ENCODE results near the gene CYP26A1.

Gene CYP26A1, protein sequence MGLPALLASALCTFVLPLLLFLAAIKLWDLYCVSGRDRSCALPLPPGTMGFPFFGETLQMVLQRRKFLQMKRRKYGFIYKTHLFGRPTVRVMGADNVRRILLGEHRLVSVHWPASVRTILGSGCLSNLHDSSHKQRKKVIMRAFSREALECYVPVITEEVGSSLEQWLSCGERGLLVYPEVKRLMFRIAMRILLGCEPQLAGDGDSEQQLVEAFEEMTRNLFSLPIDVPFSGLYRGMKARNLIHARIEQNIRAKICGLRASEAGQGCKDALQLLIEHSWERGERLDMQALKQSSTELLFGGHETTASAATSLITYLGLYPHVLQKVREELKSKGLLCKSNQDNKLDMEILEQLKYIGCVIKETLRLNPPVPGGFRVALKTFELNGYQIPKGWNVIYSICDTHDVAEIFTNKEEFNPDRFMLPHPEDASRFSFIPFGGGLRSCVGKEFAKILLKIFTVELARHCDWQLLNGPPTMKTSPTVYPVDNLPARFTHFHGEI

DNA sequence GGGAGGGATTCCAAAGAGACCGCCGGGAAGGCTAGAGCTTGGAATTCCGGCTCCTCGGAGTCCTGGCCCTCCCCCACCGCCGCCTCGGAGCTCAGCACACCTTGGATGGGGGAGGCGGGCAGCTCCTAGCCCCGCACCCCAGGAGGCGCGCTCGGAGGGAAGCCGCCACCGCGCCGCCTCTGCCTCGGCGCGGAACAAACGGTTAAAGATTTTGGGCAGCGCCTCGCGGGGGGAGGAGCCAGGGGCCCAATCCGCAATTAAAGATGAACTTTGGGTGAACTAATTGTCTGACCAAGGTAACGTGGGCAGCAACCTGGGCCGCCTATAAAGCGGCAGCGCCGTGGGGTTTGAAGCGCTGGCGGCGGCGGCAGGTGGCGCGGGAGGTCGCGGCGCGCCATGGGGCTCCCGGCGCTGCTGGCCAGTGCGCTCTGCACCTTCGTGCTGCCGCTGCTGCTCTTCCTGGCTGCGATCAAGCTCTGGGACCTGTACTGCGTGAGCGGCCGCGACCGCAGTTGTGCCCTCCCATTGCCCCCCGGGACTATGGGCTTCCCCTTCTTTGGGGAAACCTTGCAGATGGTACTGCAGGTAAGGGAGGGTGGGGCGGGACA, at the start of gene CYP26A1:
TSS of gene CYP26A1 (plus strand) at position 355 of the 608 bp plus-strand sequence. CDS start at position 397, 42 bp downstream.
- DNase-seq (ENCODE audit: low spot score): peak; percentile 41

DNA sequence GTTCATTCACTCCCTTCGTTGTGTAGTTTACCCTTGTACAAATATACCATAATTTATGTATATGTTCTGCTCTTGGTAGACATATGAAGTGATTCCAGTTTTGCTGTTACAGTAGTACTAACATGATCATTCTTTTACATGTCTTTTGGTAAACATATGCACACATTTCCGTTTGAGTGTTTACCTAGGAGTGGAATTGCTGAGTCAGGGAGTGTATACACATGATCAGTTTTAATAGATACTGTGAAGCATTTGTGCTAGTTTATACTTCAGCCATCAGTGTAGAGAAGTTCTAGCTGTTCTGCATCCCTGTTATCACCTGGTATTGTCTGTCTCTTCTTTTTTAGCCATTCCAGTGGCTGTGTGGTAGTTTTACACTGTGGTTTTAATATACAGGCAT, 47.6 kb upstream of the CYP26A1 start:
- DNase-seq (ENCODE audit: low spot score): no peak

DNA sequence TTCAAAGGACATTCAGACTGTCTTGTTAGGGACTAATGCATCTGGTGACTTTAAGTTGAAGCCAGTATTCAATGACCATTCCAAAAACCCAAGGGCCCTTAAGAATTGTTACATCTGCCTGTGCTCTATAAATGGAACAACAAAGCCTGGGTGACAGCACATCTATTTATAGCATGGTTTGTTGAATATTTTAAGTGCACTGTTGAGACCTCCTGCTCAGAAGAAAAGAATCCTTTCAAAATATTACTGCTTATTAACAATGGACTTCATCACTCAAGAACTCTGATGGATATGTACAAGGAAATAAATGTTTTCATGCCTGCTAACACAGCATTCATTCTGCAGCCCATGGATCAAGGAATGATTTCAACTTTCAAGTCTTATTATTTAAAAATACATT, 46.2 kb upstream of the CYP26A1 start:
- DNase-seq (ENCODE audit: low spot score): no peak

DNA sequence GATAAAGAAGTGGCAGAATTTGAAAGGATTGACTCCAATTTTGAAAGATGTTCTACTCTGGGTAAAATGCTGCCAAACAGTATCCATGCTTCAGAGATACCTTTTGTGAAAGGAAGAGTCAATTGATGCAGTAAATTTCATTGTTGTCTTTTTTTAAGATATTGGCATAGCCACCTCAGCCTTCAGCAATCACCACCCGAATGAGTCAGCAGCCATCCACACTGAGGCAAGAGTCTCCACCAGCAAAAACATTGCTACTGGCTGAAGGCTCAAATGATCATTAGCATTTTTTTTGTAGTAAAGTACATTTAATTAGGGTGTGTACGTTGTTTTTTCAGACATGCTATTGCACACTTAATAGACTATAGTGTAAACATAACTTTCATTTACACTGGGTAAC, 44.8 kb upstream of the CYP26A1 start:
- DNase-seq (ENCODE audit: low spot score): no peak

DNA sequence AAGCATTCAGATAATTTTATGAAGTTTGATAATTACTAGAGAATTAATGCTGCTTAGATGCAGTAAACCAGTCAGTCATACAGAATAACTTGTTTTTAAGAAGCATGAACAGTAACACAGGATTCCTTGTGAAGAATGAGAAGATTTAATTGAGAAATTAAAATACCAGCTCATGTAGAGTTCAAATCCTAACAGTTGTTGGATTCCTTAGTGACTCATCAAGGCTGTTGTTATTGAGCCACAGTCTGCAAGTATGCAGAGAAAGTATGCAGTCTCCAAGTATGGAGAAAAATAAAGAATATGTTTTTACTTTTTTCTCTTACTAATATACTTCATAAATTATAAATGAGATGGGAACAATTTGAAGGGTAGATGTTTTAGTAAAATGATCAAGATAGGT, 43.3 kb upstream of the CYP26A1 start:
- DNase-seq (ENCODE audit: low spot score): no peak

DNA sequence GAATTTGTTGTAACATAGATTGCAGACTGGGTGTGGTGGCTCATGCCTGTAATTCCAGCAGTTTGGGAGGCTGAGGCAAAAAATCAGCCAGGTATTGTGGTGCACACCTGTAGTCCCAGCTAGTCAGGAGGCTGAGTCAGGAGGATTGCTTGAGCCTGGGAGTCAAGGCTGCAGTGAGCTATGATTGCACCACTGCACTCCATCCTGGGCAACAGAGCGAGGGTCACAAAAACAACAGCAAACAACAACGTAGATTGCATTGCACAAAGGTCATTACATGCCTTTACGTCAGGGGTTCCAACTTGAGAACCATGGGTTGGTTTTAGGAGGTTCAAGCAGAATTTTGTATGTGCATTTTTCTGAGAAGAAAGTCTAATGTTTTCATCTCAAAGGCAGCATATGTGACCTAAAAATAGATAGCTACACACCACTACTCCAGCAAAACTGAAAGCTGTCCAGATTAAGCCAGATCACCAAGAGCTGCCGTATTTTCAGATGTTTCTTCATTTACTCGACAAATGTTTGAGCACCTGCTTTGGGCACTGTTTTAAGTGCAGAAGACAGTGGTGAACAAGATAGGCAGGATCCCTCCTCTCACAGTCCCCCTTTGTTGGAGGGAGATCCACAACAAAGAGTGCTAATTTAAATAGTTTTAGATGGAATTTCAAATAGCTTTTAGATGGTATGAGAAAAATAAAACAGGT, 41.4 kb upstream of the CYP26A1 start:
- DNase-seq (ENCODE audit: low spot score): no peak

DNA sequence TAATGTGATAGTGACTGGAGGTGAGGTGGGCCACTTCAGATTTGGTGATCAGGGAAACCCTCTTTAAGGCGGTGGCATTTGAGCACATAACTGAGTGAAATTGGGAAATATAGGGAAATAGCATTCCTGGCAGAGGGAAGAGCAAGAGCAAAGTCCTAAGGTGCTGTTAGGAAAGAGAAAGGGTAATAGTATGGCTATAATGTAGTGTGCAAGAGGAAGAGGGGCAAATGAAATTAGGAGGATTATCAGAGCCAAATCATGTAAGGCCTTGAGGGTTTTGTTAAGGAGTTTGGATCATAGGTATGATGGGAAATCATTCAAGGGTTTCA, 40.9 kb upstream of the CYP26A1 start:
- no peak for DNase-seq (ENCODE audit: low spot score)

DNA sequence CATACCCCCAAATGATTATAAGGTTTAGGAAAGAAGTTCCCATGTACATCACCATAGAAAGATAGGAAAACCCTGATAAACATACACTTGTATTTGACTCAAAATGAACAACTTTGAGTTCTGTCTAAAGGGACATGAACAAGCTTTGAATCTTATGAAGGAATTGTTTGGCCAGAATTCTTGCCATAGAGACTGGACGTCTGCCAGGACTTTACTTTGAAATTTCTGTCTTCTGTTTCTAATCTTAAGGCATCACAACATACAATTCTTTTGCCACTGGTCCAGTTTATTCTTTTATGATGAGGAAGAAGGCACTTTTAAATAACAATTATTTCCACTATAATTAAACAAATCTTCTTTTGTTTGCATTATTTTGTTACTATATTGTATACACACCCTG, 39.3 kb upstream of the CYP26A1 start:
- DNase-seq (ENCODE audit: low spot score): no peak

DNA sequence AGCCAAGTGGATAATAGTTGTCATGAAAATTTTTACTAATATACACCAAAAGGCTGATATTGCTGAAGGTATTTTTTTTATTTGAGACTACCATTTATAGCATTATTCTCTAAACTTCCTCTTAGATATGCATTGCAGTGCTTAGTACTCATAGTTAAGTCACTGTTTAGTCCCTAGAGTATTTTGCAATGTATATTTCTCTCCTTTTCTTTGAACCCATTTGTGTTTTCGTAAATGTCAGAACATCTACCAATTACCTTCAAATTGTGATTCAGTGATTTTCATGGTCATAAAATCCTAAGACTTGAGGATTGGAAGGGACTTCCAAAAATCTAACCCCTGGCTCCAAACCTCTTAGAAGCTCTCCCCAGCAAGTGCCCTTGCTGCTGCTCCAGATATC, 34.6 kb upstream of the CYP26A1 start:
- no peak for DNase-seq (ENCODE audit: low spot score)

DNA sequence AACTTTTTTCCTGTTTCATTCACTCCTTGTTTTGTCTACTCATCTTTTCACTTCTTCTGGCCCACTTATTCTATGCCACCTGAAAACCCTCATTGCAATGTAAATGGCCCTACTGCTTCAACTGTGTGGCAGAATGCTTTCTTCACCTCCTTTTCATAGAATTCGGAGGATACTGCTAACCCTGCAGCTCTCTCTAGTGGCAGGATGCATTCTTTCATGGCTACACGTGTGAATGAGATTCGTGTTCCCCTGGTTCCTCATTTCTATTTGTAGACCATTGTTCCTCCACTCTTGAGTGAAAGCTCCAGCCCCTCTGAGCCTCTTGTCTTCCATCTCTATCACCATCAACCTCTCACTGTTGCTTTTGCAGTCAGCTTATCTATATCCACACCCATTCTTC, 34.0 kb upstream of the CYP26A1 start:
- DNase-seq (ENCODE audit: low spot score): peak; percentile 74

DNA sequence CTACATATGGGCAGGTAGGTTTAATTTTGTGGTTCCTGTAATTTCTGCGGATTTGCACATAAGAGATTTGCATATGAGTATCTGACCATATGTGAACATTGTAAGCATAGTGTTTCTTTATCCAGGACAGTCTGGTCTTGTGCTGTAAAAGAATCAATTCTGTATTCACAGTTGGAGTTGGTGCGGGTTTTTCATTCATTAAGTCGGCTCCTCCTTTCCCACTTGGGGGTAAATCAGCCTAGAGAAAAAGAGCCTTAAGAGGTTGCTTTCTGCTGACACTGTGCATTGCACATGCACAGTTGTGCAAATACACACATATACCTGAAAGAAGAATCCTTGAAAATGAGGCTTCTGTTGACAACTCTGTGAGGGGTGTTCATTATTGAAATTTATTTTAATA, 19.2 kb upstream of the CYP26A1 start:
- DNase-seq (ENCODE audit: low spot score): no peak

DNA sequence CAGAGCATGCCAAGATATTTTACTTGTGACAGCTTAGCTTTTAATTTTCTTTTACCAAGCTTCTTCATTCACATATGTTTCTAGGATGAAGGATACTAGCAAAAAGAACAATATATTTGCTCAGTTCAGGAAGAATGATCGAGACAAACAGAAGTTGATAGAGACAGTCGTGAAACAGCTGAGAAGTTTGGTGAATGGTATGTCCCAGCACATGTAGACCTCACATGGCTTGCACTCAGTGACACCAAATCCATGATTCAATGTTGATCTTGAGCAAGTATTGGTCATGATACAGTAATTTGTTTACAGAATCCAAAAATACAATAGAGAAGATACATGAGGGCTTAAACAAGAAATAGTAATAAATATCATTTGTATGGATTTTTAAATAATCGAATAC, 15.6 kb upstream of the CYP26A1 start:
- no peak for DNase-seq (ENCODE audit: low spot score)

DNA sequence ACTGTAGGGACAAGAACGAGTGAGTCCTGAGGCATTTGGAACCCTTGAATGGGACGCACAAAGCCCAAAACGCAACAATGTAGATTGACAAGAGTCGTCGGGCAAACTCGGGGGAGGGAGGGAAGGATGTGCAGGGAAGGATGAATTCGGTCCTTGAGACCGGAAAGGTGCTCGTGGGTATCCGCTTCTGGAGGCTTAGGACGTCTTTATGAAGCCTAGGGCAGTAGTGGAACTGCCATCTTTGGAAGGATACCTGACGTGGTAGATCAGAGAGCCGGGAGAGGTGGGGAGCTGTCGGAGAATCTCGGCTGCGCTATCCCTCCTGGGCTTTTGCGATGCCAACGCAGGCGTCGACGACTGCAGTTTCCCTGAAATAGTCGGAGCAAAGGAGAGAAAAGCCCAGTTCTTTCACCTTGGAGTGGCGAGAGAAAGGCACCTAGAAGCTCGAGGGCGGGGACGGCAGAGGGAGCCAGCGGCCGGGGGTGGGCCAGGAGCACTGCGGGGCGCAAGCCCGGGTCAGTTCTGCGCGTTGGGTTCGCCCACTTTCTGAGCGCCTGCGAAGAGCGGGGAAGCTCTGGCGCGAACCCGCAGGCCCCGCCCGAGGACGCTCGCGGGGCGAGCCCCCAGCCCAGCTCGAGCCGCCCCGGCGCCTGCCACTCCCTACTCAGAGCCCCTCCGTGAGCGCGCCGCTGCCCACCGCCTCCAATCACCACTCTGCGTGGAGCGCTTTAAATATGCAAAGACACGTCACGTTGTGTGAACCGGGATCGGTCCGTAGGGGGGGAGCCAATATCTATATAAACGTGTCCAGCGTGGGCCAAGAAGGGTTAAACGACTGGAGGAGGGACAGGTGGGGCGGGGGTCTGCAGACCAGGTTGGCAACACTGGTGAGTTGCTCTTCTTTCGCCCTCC, 13.5 kb upstream of the CYP26A1 start, which contains the start of gene CYP26C1:
TSS of gene CYP26C1 (plus strand) at position 824 of the 912 bp plus-strand sequence. CDS start 466 bp downstream, outside the sequence.
- DNase-seq (ENCODE audit: low spot score): no peak

DNA sequence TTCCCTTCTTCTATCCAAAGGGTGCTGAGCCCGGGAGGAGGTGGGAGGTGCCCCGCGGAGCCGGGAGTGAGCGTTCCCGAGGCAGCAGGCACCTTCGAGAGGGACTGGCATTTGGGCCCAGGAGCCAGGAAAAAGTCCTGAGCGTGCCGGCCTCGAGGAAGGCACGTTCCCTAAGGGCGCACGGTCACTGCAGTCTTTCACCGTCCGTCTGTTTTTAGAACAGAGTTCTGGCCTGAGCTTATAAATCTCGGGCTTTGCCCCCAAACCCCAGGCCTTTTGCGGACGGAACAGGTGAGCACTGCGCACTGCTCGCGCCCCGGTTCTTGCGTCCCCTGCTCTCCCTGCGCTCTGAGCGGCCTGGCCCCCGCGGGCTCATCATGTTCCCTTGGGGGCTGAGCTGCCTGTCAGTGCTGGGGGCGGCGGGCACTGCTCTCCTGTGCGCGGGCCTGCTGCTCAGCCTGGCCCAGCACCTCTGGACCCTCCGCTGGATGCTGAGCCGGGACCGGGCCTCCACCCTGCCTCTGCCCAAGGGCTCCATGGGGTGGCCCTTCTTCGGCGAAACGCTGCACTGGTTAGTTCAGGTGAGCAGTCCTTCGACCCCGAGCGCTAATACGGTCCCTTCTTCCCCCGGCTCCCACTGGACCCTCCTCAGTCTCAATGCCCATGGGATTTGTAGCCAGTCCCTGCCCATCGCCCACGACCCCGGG, 12.7 kb upstream of the CYP26A1 start:
- DNase-seq (ENCODE audit: low spot score): no peak

DNA sequence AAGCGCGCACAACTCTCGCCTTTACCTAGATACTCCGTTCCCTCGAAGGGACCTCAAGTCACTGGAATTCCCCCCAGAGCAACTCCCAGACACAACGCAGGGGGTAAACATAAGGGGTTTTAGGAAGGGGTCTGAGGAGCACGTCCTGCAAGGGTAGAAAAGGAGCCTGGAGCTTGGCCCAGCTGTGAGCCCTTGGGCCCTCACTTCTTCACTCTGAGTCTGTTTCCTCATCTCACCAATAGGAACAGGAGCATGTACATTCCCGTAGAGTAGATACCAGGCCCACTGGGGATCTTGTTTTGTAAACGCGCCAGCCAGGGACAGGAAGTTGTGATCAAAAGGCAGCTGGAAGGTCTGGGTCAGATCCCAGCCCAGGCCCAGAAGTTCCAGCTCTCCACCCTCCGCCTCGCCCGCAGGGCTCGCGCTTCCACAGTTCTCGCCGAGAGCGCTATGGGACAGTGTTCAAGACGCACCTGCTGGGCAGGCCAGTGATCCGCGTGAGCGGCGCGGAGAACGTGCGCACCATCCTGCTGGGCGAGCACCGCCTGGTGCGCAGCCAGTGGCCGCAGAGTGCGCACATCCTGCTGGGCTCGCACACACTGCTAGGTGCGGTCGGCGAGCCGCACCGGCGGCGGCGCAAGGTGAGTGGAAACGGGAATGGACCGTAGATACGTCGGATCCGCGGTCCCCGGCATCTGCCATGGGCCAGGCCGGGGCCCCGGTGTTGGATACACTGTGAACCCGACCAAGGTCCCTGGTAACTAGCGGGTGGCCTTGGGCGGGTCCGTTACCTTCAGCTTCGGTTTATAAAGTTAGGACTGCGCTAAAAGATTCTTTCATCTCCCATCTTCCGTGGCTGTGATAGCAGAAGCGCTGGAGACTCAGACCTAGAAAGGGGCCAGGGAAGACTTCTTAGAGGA, 11.8 kb upstream of the CYP26A1 start:
- DNase-seq (ENCODE audit: low spot score): no peak

DNA sequence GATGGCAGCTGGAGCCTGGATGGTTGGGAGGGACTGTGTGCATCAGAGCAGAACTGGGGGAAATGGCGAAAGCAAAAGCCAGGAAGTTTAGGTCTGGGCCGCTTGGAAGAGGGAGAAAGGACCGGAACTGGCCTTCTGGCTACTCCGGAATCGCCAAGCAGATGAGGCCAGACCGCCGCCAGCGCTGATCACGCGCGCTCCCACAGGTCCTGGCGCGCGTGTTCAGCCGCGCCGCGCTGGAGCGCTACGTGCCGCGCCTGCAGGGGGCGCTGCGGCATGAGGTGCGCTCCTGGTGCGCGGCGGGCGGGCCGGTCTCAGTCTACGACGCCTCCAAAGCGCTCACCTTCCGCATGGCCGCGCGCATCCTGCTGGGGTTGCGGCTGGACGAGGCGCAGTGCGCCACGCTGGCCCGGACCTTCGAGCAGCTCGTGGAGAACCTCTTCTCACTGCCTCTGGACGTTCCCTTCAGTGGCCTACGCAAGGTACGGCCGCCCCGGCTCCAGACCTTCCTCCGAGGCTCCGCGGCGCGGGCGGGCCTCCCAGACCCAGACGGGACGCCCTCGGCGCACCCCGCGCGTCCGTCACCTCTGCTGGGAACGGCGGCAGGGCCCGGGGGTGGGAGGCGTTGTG, 11.1 kb upstream of the CYP26A1 start:
- no peak for DNase-seq (ENCODE audit: low spot score)

DNA sequence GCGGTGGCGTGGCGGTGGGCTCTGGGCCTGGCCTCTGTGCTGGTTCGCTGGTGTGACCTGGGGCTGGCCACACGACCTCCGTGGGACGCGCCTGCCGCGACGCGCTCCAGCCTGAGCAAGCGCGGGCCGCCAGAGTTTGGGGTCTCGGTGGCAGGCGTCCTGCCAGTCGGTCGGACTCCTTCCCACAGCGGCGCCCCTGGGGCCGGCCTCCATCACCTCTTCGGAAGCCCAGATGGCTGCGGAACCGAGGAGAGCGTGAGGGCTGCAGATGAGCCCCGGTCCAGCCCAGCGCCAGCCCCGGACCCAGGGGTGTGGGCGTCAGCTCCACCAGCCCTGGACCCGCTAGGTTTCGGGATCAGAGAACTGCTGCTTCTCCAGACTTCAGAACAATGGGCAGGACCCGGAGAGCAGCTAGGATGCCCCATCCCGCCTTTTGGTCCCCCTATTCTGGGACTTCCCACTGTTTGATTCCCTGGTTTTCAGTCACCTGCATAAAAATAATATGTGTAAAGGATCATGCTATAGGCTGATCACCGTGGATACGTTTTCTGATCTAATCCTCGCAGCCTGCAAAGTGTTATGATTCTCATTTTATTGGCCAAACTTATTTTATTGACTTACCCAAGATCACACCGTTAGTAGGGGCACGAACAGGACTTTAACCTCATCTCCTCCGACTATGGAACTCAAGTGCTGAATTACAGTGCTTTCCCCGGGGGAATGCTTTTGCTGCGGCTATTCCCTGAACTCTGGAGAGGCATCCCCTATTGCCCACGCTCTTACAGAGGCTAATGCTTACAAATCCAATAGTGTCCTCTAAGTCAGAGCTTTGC, 10.3 kb upstream of the CYP26A1 start:
- DNase-seq (ENCODE audit: low spot score): no peak

DNA sequence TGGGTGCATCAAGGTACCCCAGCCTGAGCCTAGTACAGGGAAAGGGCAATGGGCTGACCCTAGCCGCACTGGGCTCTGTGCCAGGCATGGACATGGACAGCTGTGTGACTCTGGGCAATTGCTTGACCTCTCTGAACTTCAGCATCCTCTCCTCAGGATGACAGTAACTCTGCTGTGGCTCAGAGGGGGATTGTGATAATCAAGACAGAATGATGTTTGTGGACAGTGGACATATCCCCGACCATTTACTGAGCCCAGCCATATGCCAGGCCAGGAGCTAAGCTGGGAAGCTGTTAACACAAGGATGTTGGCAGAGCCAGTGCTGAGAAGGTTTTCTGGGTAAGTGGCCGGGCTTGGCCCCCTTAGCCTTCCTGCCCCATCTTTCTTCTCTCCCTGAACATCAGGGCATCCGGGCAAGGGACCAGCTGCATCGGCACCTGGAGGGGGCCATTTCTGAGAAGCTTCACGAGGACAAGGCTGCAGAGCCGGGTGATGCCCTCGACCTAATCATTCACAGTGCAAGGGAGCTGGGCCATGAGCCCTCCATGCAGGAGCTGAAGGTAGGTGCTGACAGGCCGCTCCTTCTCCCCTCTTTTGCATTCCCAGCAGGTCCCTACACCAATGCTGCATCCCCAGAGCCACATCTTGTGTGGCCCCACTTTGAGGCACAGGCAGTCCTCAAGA, 9.6 kb upstream of the CYP26A1 start:
- DNase-seq (ENCODE audit: low spot score): no peak

All from NAMALWA (cell line).